H1 (cell line): ENCODE data around the gene PML. TPM values are rescaled to one million over a fixed set of nuclear protein-coding genes. Genes with fewer than 3 reads are reported as not detected.

ENCODE experiments used
- CTCF ChIA-PET: fragments of 300-600 bp; sonication (Branson Sonifier 250); formaldehyde crosslinking; loops from one replicate; lab custom pipeline; 2021; ENCODE audit not compliant: partially characterized antibody; lab: Charles Lee
- POLR2A ChIA-PET: fragments of 300-600 bp; sonication (Branson Sonifier 250); formaldehyde crosslinking; loops from one replicate; lab custom pipeline; 2021; ENCODE audit warnings: inconsistent platforms; ENCODE audit not compliant: partially characterized antibody; lab: Charles Lee
- DNase-seq, 2 experiments: peaks; one replicate each; pipeline versions ENCODE4 v3.0.0 to v3.0.0-alpha.2; 2010 to 2022; ENCODE audit warnings: low spot score in 2 of 2, low read depth in 1 of 2, mixed read lengths in 1 of 2
- FAIRE-seq: peaks from 2 replicates; lab custom pipeline; 2011; peaks lifted over from hg19 to GRCh38; lab: Jason Lieb, UNC
- H2AFZ ChIP-seq: 2 replicates; pipeline ENCODE4 v1.8.1; 2012; ENCODE audit warnings: low read length, inconsistent platforms
- H2AK5ac ChIP-seq: 2 replicates; pipeline ENCODE4 v1.6.1; 2013; ENCODE audit warnings: low read depth, low read length
- H2BK120ac ChIP-seq: replicated peaks from 2 replicates; pipeline ENCODE3; 2013; ENCODE audit warnings: low read depth, low read length, inconsistent platforms
- H2BK12ac ChIP-seq: 2 replicates; pipeline ENCODE4 v1.6.1; 2013; ENCODE audit warnings: low read depth, low read length
- H2BK15ac ChIP-seq: 2 replicates; pipeline ENCODE4 v1.6.1; 2013; ENCODE audit warnings: low read length
- H2BK20ac ChIP-seq: 2 replicates; pipeline ENCODE4 v1.6.1; 2013; ENCODE audit warnings: low read length
- H2BK5ac ChIP-seq: 2 replicates; pipeline ENCODE4 v1.6.1; 2013; ENCODE audit warnings: low read depth, low read length
- H3K14ac ChIP-seq: 2 replicates; pipeline ENCODE4 v1.6.1; 2013; ENCODE audit warnings: inconsistent platforms; ENCODE audit not compliant: insufficient read length
- H3K18ac ChIP-seq: 2 replicates; pipeline ENCODE4 v1.6.1; 2013; ENCODE audit warnings: low read length; ENCODE audit errors: extremely low read depth
- H3K23ac ChIP-seq: 2 replicates; pipeline ENCODE4 v1.6.1; 2013; ENCODE audit warnings: inconsistent platforms; ENCODE audit not compliant: insufficient read length
- H3K23me2 ChIP-seq: 2 replicates; pipeline ENCODE4 v1.6.1; 2013; ENCODE audit warnings: low read depth, low read length
- H3K27ac ChIP-seq: 2 replicates; pipeline ENCODE4 v1.6.1; 2011; ENCODE audit warnings: low read depth, low read length, inconsistent platforms
- H3K27me3 ChIP-seq, 4 experiments: replicated peaks in 1 of 4; 1 replicate in 1 of 4; 2 replicates in 3 of 4; pipeline versions ENCODE4 v1.6.1 to v1.8.1; 2011 to 2013; ENCODE audit warnings: low read length in 3 of 4, mild to moderate bottlenecking in 3 of 4, inconsistent platforms in 2 of 4, mixed read lengths in 2 of 4, moderate library complexity in 1 of 4; ENCODE audit not compliant: control insufficient read depth in 3 of 4, insufficient read depth in 3 of 4; ENCODE audit errors: extremely low read depth in 1 of 4
- H3K36me3 ChIP-seq, 4 experiments: 2 replicates each; pipeline versions ENCODE4 v1.6.1 to v1.8.1; 2011 to 2013; ENCODE audit warnings: mild to moderate bottlenecking in 4 of 4, low read length in 3 of 4, moderate library complexity in 2 of 4, control low read depth in 1 of 4, inconsistent platforms in 1 of 4; ENCODE audit not compliant: insufficient read depth in 4 of 4, control insufficient read depth in 2 of 4
- H3K4ac ChIP-seq: replicated peaks from 2 replicates; pipeline ENCODE3; 2013; ENCODE audit warnings: low read length, low read depth, mixed read lengths, inconsistent platforms; ENCODE audit not compliant: insufficient read length
- H3K4me1 ChIP-seq, 4 experiments: replicated peaks in 1 of 4; 1 replicate in 1 of 4; 2 replicates in 3 of 4; pipeline versions ENCODE4 v1.6.1 to v1.8.1; 2011 to 2013; ENCODE audit warnings: low read length in 3 of 4, inconsistent platforms in 2 of 4, mixed read lengths in 1 of 4; ENCODE audit not compliant: insufficient read depth in 4 of 4, control insufficient read depth in 3 of 4
- H3K4me2 ChIP-seq, 2 experiments: 2 replicates each; pipeline versions ENCODE4 v1.6.1 to v1.8.1; 2011 to 2013; ENCODE audit warnings: low read depth in 2 of 2, low read length in 2 of 2, control low read depth in 1 of 2, inconsistent platforms in 1 of 2, mild to moderate bottlenecking in 1 of 2; ENCODE audit not compliant: insufficient read depth in 1 of 2
- H3K4me3 ChIP-seq, 4 experiments: fragments of 200-600, 300-600 bp in 1 of 4; sonication (generic), shearing (Covaris generic), sonication (Bioruptor Twin) in 1 of 4; 2 replicates each; pipeline versions ENCODE4 v1.5.1 to v1.8.1; 2011 to 2016; ENCODE audit warnings: low read length in 4 of 4, low read depth in 3 of 4, control low read depth in 2 of 4, inconsistent platforms in 2 of 4, mild to moderate bottlenecking in 2 of 4, mixed read lengths in 1 of 4, moderate library complexity in 1 of 4; ENCODE audit not compliant: insufficient read depth in 2 of 4; ENCODE audit errors: extremely low read depth in 1 of 4
- H3K56ac ChIP-seq: replicated peaks from 2 replicates; pipeline ENCODE3; 2013; ENCODE audit warnings: low read depth, mild to moderate bottlenecking, mixed read lengths, low read length, inconsistent platforms; ENCODE audit not compliant: insufficient read length
- H3K79me1 ChIP-seq: 2 replicates; pipeline ENCODE4 v1.6.1; 2013; ENCODE audit warnings: low read depth, low read length, control low read depth
- H3K79me2 ChIP-seq, 2 experiments: 2 replicates each; pipeline versions ENCODE4 v1.6.1 to v1.8.1; 2012 to 2013; ENCODE audit warnings: low read length in 2 of 2, mild to moderate bottlenecking in 2 of 2, inconsistent platforms in 1 of 2; ENCODE audit not compliant: insufficient read depth in 2 of 2, control insufficient read depth in 1 of 2
- H3K9ac ChIP-seq, 4 experiments: replicated peaks in 1 of 4; 1 replicate in 1 of 4; 2 replicates in 3 of 4; pipeline versions ENCODE4 v1.6.1 to v1.8.1; 2011 to 2013; ENCODE audit warnings: low read depth in 3 of 4, low read length in 3 of 4, control low read depth in 2 of 4, mild to moderate bottlenecking in 2 of 4, moderate library complexity in 2 of 4, inconsistent platforms in 1 of 4; ENCODE audit errors: extremely low read depth in 1 of 4
- H3K9me3 ChIP-seq, 2 experiments: 2 replicates each; pipeline versions ENCODE4 v1.6.1 to v1.8.1; 2012 to 2013; ENCODE audit warnings: mild to moderate bottlenecking in 2 of 2, moderate library complexity in 2 of 2, control low read depth in 1 of 2, inconsistent platforms in 1 of 2, low read depth in 1 of 2, low read length in 1 of 2, mixed read lengths in 1 of 2; ENCODE audit not compliant: insufficient read depth in 2 of 2
- H4K20me1 ChIP-seq, 2 experiments: replicated peaks in 1 of 2; 2 replicates each; pipeline versions ENCODE3 to v1.8.1; 2011 to 2013; ENCODE audit warnings: inconsistent platforms in 2 of 2, low read length in 2 of 2, mild to moderate bottlenecking in 1 of 2; ENCODE audit not compliant: insufficient read depth in 2 of 2, control insufficient read depth in 1 of 2
- H4K5ac ChIP-seq: 2 replicates; pipeline ENCODE4 v1.6.1; 2013; ENCODE audit warnings: low read length, low read depth, mixed read lengths, inconsistent platforms; ENCODE audit not compliant: insufficient read length
- H4K8ac ChIP-seq: 2 replicates; pipeline ENCODE4 v1.8.0; 2013; ENCODE audit warnings: mild to moderate bottlenecking, moderate library complexity, low read length, inconsistent platforms; ENCODE audit not compliant: insufficient read depth; ENCODE audit errors: extremely low read depth
- H4K91ac ChIP-seq: replicated peaks from 2 replicates; pipeline ENCODE3; 2013; ENCODE audit warnings: low read length, mixed read lengths, inconsistent platforms; ENCODE audit not compliant: insufficient read length
- CBX8 ChIP-seq: fragments of 300-800, 300-1000 bp; sonication (generic); IDR thresholded peaks from 2 replicates; pipeline ENCODE4 v1.7.1; 2016; ENCODE audit warnings: low read depth, low read length, borderline replicate concordance
- GABPA ChIP-seq: IDR thresholded peaks from 2 replicates; pipeline ENCODE4 v1.6.1; 2011; ENCODE audit warnings: mild to moderate bottlenecking, low read length, moderate library complexity, borderline replicate concordance; ENCODE audit not compliant: insufficient read depth
- HDAC2 ChIP-seq, 2 experiments: fragments of 300-600 bp in 1 of 2; sonication (generic) in 1 of 2; IDR thresholded peaks; 2 replicates each; pipeline ENCODE4 v1.6.1; 2011 to 2012; ENCODE audit warnings: low read depth in 2 of 2, low read length in 2 of 2, mild to moderate bottlenecking in 2 of 2, moderate library complexity in 2 of 2, borderline replicate concordance in 1 of 2, inconsistent platforms in 1 of 2
- JUN ChIP-seq: IDR thresholded peaks from 2 replicates; pipeline ENCODE4 v1.6.1; 2011; ENCODE audit warnings: low read depth, mild to moderate bottlenecking, improper control_type of control experiment, low read length
- JUND ChIP-seq: IDR thresholded peaks from 2 replicates; pipeline ENCODE4 v1.6.1; 2011; ENCODE audit warnings: mild to moderate bottlenecking, improper control_type of control experiment, low read length
- KDM4A ChIP-seq: IDR thresholded peaks from one replicate; pipeline ENCODE4 v1.7.1; 2012; ENCODE audit warnings: low read depth, mild to moderate bottlenecking, moderate library complexity, low read length, inconsistent platforms; ENCODE audit not compliant: severe bottlenecking
- POU5F1 ChIP-seq: IDR thresholded peaks from 2 replicates; pipeline ENCODE4 v1.6.1; 2011; ENCODE audit warnings: low read depth, mild to moderate bottlenecking, low read length, moderate library complexity
- RNF2 ChIP-seq: fragments of 200-900, 300-1000 bp; sonication (generic); IDR thresholded peaks from 2 replicates; pipeline ENCODE4 v1.7.1; 2016; ENCODE audit warnings: borderline replicate concordance, low read depth, mild to moderate bottlenecking, antibody characterized with exemption, low read length; ENCODE audit not compliant: poor library complexity, severe bottlenecking; ENCODE audit errors: missing control alignments
- SAP30 ChIP-seq: fragments of 300-600 bp; sonication (generic); IDR thresholded peaks from 2 replicates; pipeline ENCODE4 v1.7.1; 2012; ENCODE audit warnings: low read length, moderate library complexity, mild to moderate bottlenecking, inconsistent platforms; ENCODE audit not compliant: insufficient read depth, insufficient replicate concordance
- SIN3A ChIP-seq, 2 experiments: IDR thresholded peaks in 1 of 2; conservative IDR thresholded peaks in 1 of 2; 2 replicates each; pipeline ENCODE4 v1.6.1; 2011 to 2012; ENCODE audit warnings: low read length in 2 of 2, improper control_type of control experiment in 1 of 2, low read depth in 1 of 2, mild to moderate bottlenecking in 1 of 2
- TAF7 ChIP-seq: optimal IDR thresholded peaks from 2 replicates; pipeline ENCODE3; 2011; ENCODE audit warnings: low read depth, mild to moderate bottlenecking, inconsistent platforms, low read length, moderate library complexity, borderline replicate concordance
- WGBS, 2 experiments: shearing (Covaris generic) in 1 of 2; methylation state at CpG; one replicate each; pipeline versions ENCODE4 v1.1.6 to v1.1.7; 2013 to 2015; ENCODE audit warnings: low lambda C conversion rate in 2 of 2, mixed read lengths in 2 of 2, inconsistent platforms in 1 of 2, low coverage in 1 of 2, missing lambda C conversion rate in 1 of 2; ENCODE audit not compliant: insufficient replicate concordance in 2 of 2, insufficient coverage in 1 of 2, insufficient read length in 1 of 2; ENCODE audit errors: extremely low coverage in 1 of 2, missing lambda C conversion rate in 1 of 2; 5-methylcytosine and 5-hydroxymethylcytosine counted together
- polyA plus RNA-seq, 7 experiments: library from polyadenylated mRNA; depleted of rRNA in 3 of 7; stranded (reverse) in 5 of 7; unstranded in 2 of 7; fragments of >200 nt in 5 of 7; fragments of 200-250 nt in 2 of 7; gene quantifications; 1 replicate in 5 of 7; 2 replicates in 1 of 7; 4 replicates in 1 of 7; pipeline versions ENCODE4 v1.2.1 to v1.2.3, GENCODE V29; 2011 to 2013; ENCODE audit warnings: missing spikeins in 2 of 7, mixed read lengths in 2 of 7
- total RNA-seq: library from RNA; stranded (reverse); fragmentation: NEBNext Ultra II Directional; extraction: Animal tissue kit (Norgen Biotek cat#: 25700); gene quantifications from 2 replicates; pipeline ENCODE4 v1.2.1, GENCODE V29; 2021

PML gene
- total and polyA plus RNA-seq, 2 of the 8 experiments (the other 6 are each of a cell fraction or from before 2014, with no cell fraction given): 14.9 to 30.3 TPM

- FAIRE-seq (no peak), DNase-seq (no peak)
- no peak overlapping the region for H3K4ac ChIP-seq
- H3K23ac ChIP-seq: no peak overlapping the region
- no peak overlapping the region for H3K27ac ChIP-seq
- H4K8ac ChIP-seq: no peak overlapping the region
- H4K5ac ChIP-seq: no peak overlapping the region
- no peak overlapping the region for H2BK120ac ChIP-seq
- H3K14ac ChIP-seq: no peak overlapping the region
- no peak overlapping the region for H2AK5ac ChIP-seq
- H3K9me3 ChIP-seq: no peaks in the 10 kb centered on the region
- no peaks in the 10 kb centered on the region for H3K79me1 ChIP-seq
- H3K56ac ChIP-seq: no peak overlapping the region
- POLR2A ChIA-PET: no interaction called here
- CTCF ChIA-PET: interaction anchor here (3.2 kb wide), 1 partner anchor 17 kb away, joined by 11 read pairs; no protein-coding TSS in a partner anchor
- no peaks in the 10 kb centered on the region for H3K23me2 ChIP-seq
- no peak overlapping the region for H3K4me2 ChIP-seq
- TF ChIP-seq HDAC2 (IDR thresholded peaks at IDR 0.05; ENCODE audit: borderline replicate concordance in 1 of 2, low read depth in 2 of 2, low read length in 2 of 2): no peak
- TF ChIP-seq SIN3A (conservative IDR thresholded peaks at IDR 0.05 in 1 of 2, IDR thresholded peaks at IDR 0.05 in 1 of 2; ENCODE audit: low read depth in 1 of 2, low read length in 2 of 2): no peak
- TF ChIP-seq KDM4A: no peak
- no peak for TF ChIP-seq POU5F1
- TF ChIP-seq GABPA: no peak
- no peak for TF ChIP-seq RNF2
- TF ChIP-seq JUN: no peak
- TF ChIP-seq TAF7: no peak
- TF ChIP-seq CBX8: no peak
- no peak for TF ChIP-seq SAP30
- TF ChIP-seq JUND: no peak
- H2BK5ac ChIP-seq: no peak overlapping the region
- no peak overlapping the region for H4K91ac ChIP-seq
- peaks cover 0 to 3% of the 10 kb centered on the region in 2 experiments for H4K20me1 ChIP-seq
- H3K4me3 ChIP-seq: no peak overlapping the region
- 93% methylated on average over 2 of the region's 2 CpGs; no CpG with 5 or more reads in 1 of the 2 experiments for WGBS, 2 experiments
- H2AFZ ChIP-seq: no peak overlapping the region
- H3K79me2 ChIP-seq: no peaks in the 10 kb centered on the region
- H2BK20ac ChIP-seq: no peak overlapping the region
- H2BK12ac ChIP-seq: no peak overlapping the region
- H2BK15ac ChIP-seq: no peak overlapping the region
- H3K4me1 ChIP-seq: no peaks in the 10 kb centered on the region
- no peak overlapping the region for H3K9ac ChIP-seq
- H3K18ac ChIP-seq: no peak overlapping the region
- peaks cover 0 to 11% (median 2%) of the 10 kb centered on the region in 4 experiments; a peak in 5 of 8 replicates for H3K36me3 ChIP-seq
- no peaks in the 10 kb centered on the region for H3K27me3 ChIP-seq
These were observed 25.2 kb downstream of the PML start for GRCh38 chr15:74019734-74020133.
